Erythroblast (primary cell): ENCODE data around the gene ALKBH6.

ENCODE experiments used
- GATA1 ChIP-seq: IDR thresholded peaks from 2 replicates; pipeline ENCODE4 v1.6.1; 2011; ENCODE audit warnings: low read depth, mild to moderate bottlenecking, control low read depth, low read length, moderate library complexity
- POLR2A ChIP-seq: IDR thresholded peaks from 2 replicates; pipeline ENCODE4 v1.6.1; 2011; ENCODE audit warnings: mild to moderate bottlenecking, low read length

DNA sequence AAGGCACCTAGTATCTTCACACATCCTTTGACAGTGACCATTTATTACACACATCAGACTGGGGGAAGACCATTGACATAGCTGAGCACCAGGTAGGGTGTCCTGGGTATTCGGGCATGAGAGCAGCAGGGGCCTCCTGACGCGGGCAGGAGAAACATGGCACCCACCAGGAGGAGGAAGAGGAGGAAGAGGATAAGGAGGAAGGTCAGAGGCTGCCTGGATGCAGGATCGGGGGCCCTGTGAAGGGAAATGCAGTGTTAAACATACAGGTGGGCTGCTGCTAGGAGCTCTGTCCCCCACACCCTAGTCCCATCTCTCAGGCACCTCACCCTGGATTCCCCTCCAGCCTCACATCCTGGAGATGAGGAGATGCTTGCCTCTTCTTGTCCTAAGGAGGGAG lies 10.7 kb downstream of the ALKBH6 start:
- TF ChIP-seq POLR2A: no peak
- TF ChIP-seq GATA1: no peak
